Peyer's patch (tissue), 4 donors: Measurements from ENCODE around the gene RPS16. TPM values are rescaled to one million over a fixed set of nuclear protein-coding genes. Genes with fewer than 3 reads are reported as not detected.

Experiments used
- DNase-seq, 3 donors: peaks; one replicate each; pipeline ENCODE4 v3.0.0-alpha.2; 2017 to 2019
- H3K27ac ChIP-seq, 4 donors: fragments of 200-600 bp; sonication (generic); one replicate each; pipeline ENCODE4 v1.5.1; 2016 to 2019
- H3K27me3 ChIP-seq, 2 donors: fragments of 200-600 bp; sonication (generic); one replicate each; pipeline ENCODE4 v1.5.1; 2019
- H3K36me3 ChIP-seq, 3 donors: fragments of 200-600 bp; sonication (generic); one replicate each; pipeline ENCODE4 v1.5.1; 2016 to 2019
- H3K4me1 ChIP-seq, 4 donors: fragments of 200-600 bp; sonication (generic); one replicate each; pipeline ENCODE4 v1.5.1; 2016 to 2019
- H3K4me3 ChIP-seq, 4 donors: fragments of 200-600 bp; sonication (generic); 1 replicate in 3 of 4; 2 replicates in 1 of 4; pipeline ENCODE4 v1.5.1; 2016 to 2019; ENCODE audit warnings: mild to moderate bottlenecking in 1 of 4
- H3K9me3 ChIP-seq, 4 donors: fragments of 200-600 bp; sonication (generic); one replicate each; pipeline ENCODE4 v1.5.1; 2016 to 2019; ENCODE audit warnings: mild to moderate bottlenecking in 1 of 4
- CTCF ChIP-seq, 6 experiments: fragments of 450-650 bp in 4 of 6; fragments of 200-600 bp in 2 of 6; sonication (generic) in 1 of 6; IDR thresholded peaks; one replicate each; pipeline ENCODE4 v1.5.1; 2017 to 2019; ENCODE audit warnings: antibody characterized with exemption in 6 of 6, mild to moderate bottlenecking in 3 of 6, moderate library complexity in 1 of 6
- POLR2A ChIP-seq, 2 donors: fragments of 450-650 bp; IDR thresholded peaks; one replicate each; pipeline ENCODE4 v1.5.1; 2017; ENCODE audit warnings: antibody characterized with exemption in 2 of 2, mild to moderate bottlenecking in 2 of 2, moderate library complexity in 2 of 2
- total RNA-seq, 4 donors: library from RNA; depleted of rRNA; stranded (reverse); fragments of >200 nt; gene quantifications; one replicate each; pipeline ENCODE4 v1.1.0, GENCODE V29; 2016

Gene RPS16
- total RNA-seq, result 1,000 to 10,000 TPM in 1 of 4 donors, 100 to 1,000 TPM in 3; 443 to 1,406 (median 686) TPM

GRCh38 chr19:39435499-39436349, at the start of gene RPS16:
RPS16 (minus strand) TSS chr19:39435949; CDS start chr19:39435895, 54 bp downstream.
- peak within 1 kb of the TSS; percentile 82 to 91 (median 85) for H3K4me3 ChIP-seq
- H3K36me3 ChIP-seq, result peaks cover 0 to 27% (median 0%) of the 10 kb centered on the region in 3 donors
- peaks cover 0 to 36% (median 17%) of the 10 kb centered on the region in 4 donors for H3K4me1 ChIP-seq
- TF ChIP-seq CTCF (IDR thresholded peaks at IDR 0.05), result no peak
- peak; percentile 97 for TF ChIP-seq POLR2A (IDR thresholded peaks at IDR 0.05)
- H3K27me3 ChIP-seq, result no peaks in the 10 kb centered on the region
- peak within 1 kb of the TSS; percentile 79 to 91 (median 88) for H3K27ac ChIP-seq
- DNase-seq, result peak; percentile 98 to 99 (median 99)
- H3K9me3 ChIP-seq, result no peaks in the 10 kb centered on the region

GRCh38 chr19:39483141-39483540, 47.4 kb upstream of the RPS16 start:
- Histone ChIP-seq H3K4me3 (no peak overlapping the region), H3K36me3 (peaks cover 0 to 38% (median 0%) of the 10 kb centered on the region in 3 donors), H3K27ac (no peak overlapping the region), H3K4me1 (peaks cover 0 to 14% (median 7%) of the 10 kb centered on the region in 4 donors), H3K9me3 (no peaks in the 10 kb centered on the region), H3K27me3 (no peaks in the 10 kb centered on the region)
- no peak for TF ChIP-seq POLR2A (IDR thresholded peaks at IDR 0.05)
- no peak for TF ChIP-seq CTCF (IDR thresholded peaks at IDR 0.05)
- DNase-seq, result no peak

- TF ChIP-seq POLR2A (IDR thresholded peaks at IDR 0.05) (no peak), CTCF (IDR thresholded peaks at IDR 0.05) (no peak)
- H3K9me3 ChIP-seq, result no peaks in the 10 kb centered on the region
- H3K4me3 ChIP-seq, result peak overlapping the region; percentile 79 to 97 (median 92)
- no peaks in the 10 kb centered on the region for H3K27me3 ChIP-seq
- H3K27ac ChIP-seq, result no peak overlapping the region
- no peak for DNase-seq
- peaks cover 0 to 23% (median 0%) of the 10 kb centered on the region in 3 donors for H3K36me3 ChIP-seq
- peaks cover 0 to 14% (median 7%) of the 10 kb centered on the region in 4 donors for H3K4me1 ChIP-seq
Measured at GRCh38 chr19:39481676-39482075, 45.9 kb upstream of the RPS16 start.

- Histone ChIP-seq H3K36me3 (peaks cover 0 to 22% (median 0%) of the 10 kb centered on the region in 3 donors), H3K27ac (peak overlapping the region; percentile 70 to 86 (median 78)), H3K27me3 (no peaks in the 10 kb centered on the region), H3K4me3 (peak overlapping the region; percentile 79 to 97 (median 92)), H3K9me3 (no peaks in the 10 kb centered on the region), H3K4me1 (peaks cover 0 to 14% (median 7%) of the 10 kb centered on the region in 4 donors)
- no peak for DNase-seq
- no peak for TF ChIP-seq POLR2A (IDR thresholded peaks at IDR 0.05)
- TF ChIP-seq CTCF (IDR thresholded peaks at IDR 0.05), result no peak
Measured at GRCh38 chr19:39481229-39481545, 45.4 kb upstream of the RPS16 start.

- no peaks in the 10 kb centered on the region for H3K9me3 ChIP-seq
- peaks cover 0 to 14% (median 7%) of the 10 kb centered on the region in 4 donors for H3K4me1 ChIP-seq
- H3K27me3 ChIP-seq, result no peaks in the 10 kb centered on the region
- TF ChIP-seq POLR2A (IDR thresholded peaks at IDR 0.05) (peak; percentile 45), CTCF (IDR thresholded peaks at IDR 0.05) (no peak)
- peak; percentile 94 to 98 (median 98) for DNase-seq
- H3K36me3 ChIP-seq, result peaks cover 0 to 22% (median 0%) of the 10 kb centered on the region in 3 donors
- H3K27ac ChIP-seq, result peak within 1 kb of the TSS; percentile 70 to 86 (median 78)
- peak within 1 kb of the TSS; percentile 79 to 97 (median 92) for H3K4me3 ChIP-seq
Measured at GRCh38 chr19:39480337-39481228, 44.8 kb upstream of the RPS16 start, which contains the start of gene TIMM50. TIMM50 (plus strand) TSS chr19:39480838; CDS start chr19:39480854, 16 bp downstream.
